ENCODE measurements around the gene PIGW.

- TF ChIP-seq CTCF (IDR thresholded peaks at IDR 0.05) (no peak), POLR2A (IDR thresholded peaks at IDR 0.05; ENCODE audit: low read depth) (no peak)
Observed at GRCh38 chr17:36514856-36515255, 19.9 kb upstream of the PIGW start.

Data from esophagus muscularis mucosa (tissue), 3 donors.